Ishikawa (cell line): Measurements from ENCODE around the gene BDH1.

Experiments used
- CEBPB ChIP-seq: IDR thresholded peaks from 2 replicates; pipeline ENCODE4 v1.6.1; 2012
- CREB1 ChIP-seq: IDR thresholded peaks from 2 replicates; pipeline ENCODE4 v1.6.1; 2012; ENCODE audit warnings: low read depth
- EGR1 ChIP-seq: IDR thresholded peaks from 2 replicates; pipeline ENCODE4 v1.6.1; 2012
- EP300 ChIP-seq: IDR thresholded peaks from 2 replicates; pipeline ENCODE4 v1.6.1; 2012; ENCODE audit warnings: borderline replicate concordance
- FOXM1 ChIP-seq: IDR thresholded peaks from 2 replicates; pipeline ENCODE4 v1.6.1; 2012; ENCODE audit warnings: low read depth, borderline replicate concordance
- NFIC ChIP-seq: IDR thresholded peaks from 2 replicates; pipeline ENCODE4 v1.6.1; 2012
- RAD21 ChIP-seq: IDR thresholded peaks from 2 replicates; pipeline ENCODE4 v1.6.1; 2012; ENCODE audit warnings: low read depth
- TAF1 ChIP-seq: IDR thresholded peaks from 2 replicates; pipeline ENCODE4 v1.6.1; 2012; ENCODE audit warnings: low read depth, mild to moderate bottlenecking
- TCF12 ChIP-seq: IDR thresholded peaks from 2 replicates; pipeline ENCODE4 v1.6.1; 2012; ENCODE audit warnings: low read depth
- TEAD4 ChIP-seq: IDR thresholded peaks from 2 replicates; pipeline ENCODE4 v1.6.1; 2012
- YY1 ChIP-seq: IDR thresholded peaks from 2 replicates; pipeline ENCODE4 v1.6.1; 2012; ENCODE audit warnings: low read depth
- ZBTB7A ChIP-seq: IDR thresholded peaks from 2 replicates; pipeline ENCODE4 v1.6.1; 2012; ENCODE audit warnings: low read depth
- TF ChIP-seq, protein P1 (sequence below): IDR thresholded peaks from 2 replicates; pipeline ENCODE4 v1.6.1; 2012; ENCODE audit warnings: low read depth, mild to moderate bottlenecking
- TF ChIP-seq, protein P2 (sequence below): IDR thresholded peaks from 2 replicates; pipeline ENCODE4 v1.6.1; 2012
- TF ChIP-seq, protein P3 (sequence below): IDR thresholded peaks from 2 replicates; pipeline ENCODE4 v1.6.1; 2012

Gene BDH1

DNA sequence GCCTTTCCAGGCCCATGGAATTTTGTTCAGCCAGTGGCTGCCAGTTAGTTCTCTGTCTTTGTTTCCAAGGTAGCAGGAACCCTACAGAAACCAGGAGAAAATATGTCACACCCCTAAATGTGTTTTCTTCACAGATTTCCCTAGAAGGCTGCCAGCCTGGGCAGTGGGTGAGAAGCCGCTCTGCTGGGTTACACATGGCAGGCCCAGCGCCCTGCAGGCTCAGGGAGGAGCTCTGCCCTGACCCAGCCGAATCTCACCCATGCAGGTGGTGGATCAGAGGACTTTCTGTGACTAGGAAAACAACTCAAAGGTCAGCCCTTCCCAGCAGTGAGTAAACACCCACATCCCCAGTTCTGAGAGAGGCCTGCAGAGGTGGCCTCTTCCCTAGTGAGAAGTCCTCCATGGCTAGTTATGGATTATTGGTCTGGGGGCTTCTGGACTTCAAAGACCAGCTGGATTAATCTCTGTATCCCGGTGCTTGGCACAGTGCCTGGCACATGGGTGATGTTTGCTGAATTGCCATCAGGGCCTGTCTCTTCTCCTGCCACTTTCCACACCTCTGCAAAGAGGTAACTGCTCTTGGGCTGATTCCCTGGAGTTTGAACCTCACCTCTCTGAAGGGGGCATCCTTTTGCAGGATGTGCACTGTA is 34.7 kb upstream of the BDH1 start:
- TF ChIP-seq EGR1 (no peak), ZBTB7A (no peak), RAD21 (no peak), TAF1 (no peak), EP300 (no peak), CREB1 (no peak), FOXM1 (no peak), CEBPB (no peak), TCF12 (no peak), NFIC (no peak), TEAD4 (no peak), YY1 (no peak)
- TF ChIP-seq, protein P1, sequence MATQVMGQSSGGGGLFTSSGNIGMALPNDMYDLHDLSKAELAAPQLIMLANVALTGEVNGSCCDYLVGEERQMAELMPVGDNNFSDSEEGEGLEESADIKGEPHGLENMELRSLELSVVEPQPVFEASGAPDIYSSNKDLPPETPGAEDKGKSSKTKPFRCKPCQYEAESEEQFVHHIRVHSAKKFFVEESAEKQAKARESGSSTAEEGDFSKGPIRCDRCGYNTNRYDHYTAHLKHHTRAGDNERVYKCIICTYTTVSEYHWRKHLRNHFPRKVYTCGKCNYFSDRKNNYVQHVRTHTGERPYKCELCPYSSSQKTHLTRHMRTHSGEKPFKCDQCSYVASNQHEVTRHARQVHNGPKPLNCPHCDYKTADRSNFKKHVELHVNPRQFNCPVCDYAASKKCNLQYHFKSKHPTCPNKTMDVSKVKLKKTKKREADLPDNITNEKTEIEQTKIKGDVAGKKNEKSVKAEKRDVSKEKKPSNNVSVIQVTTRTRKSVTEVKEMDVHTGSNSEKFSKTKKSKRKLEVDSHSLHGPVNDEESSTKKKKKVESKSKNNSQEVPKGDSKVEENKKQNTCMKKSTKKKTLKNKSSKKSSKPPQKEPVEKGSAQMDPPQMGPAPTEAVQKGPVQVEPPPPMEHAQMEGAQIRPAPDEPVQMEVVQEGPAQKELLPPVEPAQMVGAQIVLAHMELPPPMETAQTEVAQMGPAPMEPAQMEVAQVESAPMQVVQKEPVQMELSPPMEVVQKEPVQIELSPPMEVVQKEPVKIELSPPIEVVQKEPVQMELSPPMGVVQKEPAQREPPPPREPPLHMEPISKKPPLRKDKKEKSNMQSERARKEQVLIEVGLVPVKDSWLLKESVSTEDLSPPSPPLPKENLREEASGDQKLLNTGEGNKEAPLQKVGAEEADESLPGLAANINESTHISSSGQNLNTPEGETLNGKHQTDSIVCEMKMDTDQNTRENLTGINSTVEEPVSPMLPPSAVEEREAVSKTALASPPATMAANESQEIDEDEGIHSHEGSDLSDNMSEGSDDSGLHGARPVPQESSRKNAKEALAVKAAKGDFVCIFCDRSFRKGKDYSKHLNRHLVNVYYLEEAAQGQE = no peak
- TF ChIP-seq, protein P2, sequence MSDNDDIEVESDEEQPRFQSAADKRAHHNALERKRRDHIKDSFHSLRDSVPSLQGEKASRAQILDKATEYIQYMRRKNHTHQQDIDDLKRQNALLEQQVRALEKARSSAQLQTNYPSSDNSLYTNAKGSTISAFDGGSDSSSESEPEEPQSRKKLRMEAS = no peak
- TF ChIP-seq, protein P3, sequence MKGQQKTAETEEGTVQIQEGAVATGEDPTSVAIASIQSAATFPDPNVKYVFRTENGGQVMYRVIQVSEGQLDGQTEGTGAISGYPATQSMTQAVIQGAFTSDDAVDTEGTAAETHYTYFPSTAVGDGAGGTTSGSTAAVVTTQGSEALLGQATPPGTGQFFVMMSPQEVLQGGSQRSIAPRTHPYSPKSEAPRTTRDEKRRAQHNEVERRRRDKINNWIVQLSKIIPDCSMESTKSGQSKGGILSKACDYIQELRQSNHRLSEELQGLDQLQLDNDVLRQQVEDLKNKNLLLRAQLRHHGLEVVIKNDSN = no peak

DNA sequence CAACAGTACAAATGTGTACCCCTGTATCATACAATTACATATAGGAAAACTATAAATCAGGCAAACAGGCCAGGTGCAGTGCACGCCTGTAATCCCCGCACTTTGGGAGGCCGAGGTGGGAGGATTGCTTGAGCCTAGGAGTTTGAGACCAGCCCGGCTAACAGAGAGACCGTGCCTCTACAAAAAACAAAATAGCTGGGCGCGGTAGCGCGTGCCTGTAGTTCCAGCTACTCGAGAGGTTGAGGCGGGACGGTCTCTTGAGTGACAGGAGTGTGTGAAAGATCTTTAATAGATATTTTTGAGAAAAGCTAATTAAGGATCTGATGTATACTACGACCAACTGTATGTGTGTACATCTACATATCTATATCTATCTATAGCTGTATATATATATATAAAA is 33.8 kb upstream of the BDH1 start:
- TF ChIP-seq, protein P3 = no peak
- TF ChIP-seq FOXM1 (no peak), TEAD4 (no peak), CREB1 (no peak), TAF1 (no peak), YY1 (no peak)
- TF ChIP-seq, protein P1 = no peak

DNA sequence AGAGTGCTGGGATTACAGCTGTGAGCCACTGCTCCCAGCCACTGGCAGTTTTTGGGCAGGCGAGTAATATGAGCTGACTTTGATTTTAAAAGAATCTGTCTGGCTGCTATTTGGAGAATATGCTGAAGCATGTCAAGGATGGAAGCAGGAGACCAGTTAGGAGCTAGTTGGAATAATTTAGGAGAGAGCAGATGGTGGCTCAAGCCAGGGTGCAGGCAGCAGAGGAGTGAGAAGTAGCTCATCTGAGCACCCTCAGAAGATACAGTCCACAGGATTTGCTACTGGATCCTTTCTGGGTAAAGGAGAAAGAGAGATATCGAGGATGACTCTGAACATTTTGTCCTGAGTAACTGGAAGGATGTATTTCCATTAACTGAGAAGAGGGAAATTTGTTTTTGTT is 30.4 kb upstream of the BDH1 start:
- TF ChIP-seq TEAD4 (no peak), EGR1 (no peak), CEBPB (no peak), RAD21 (no peak), CREB1 (no peak), TCF12 (no peak), EP300 (no peak), NFIC (no peak), TAF1 (no peak), FOXM1 (no peak), ZBTB7A (no peak)
- TF ChIP-seq, protein P3 = no peak
- TF ChIP-seq, protein P1 = no peak
- TF ChIP-seq, protein P2 = no peak

DNA sequence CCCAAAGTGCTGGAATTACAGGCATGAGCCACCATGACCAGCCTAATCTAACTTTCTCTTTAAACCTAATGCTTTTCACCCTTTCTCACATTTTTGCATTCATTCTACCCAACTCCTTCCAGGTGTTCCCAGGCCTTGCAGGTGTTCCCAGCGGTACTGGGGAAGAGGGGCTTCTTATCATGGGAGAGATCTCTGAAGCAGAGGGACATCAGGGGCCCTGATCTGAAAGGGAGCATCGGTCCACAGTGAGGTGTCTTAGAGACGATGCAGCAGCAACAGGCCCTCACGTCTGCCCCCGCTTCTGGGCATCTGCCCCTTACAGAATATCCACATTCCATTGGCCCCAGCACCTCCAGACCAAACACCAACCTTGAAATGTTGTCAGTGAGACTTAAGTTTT is 29.0 kb upstream of the BDH1 start:
- TF ChIP-seq TAF1 (no peak), FOXM1 (no peak), TCF12 (no peak), CEBPB (no peak), NFIC (no peak), RAD21 (no peak), EP300 (no peak)
- TF ChIP-seq, protein P3 = no peak
- TF ChIP-seq, protein P1 = no peak
